CD4-positive, alpha-beta T cell (primary cell): Measurements from ENCODE around the gene HECTD4. TPM values are rescaled to one million over a fixed set of nuclear protein-coding genes. Genes with fewer than 3 reads are reported as not detected.

Source experiments
- ATAC-seq: fragments of 200-7000 bp; cut with Tn5 transposase; one replicate; pipeline ENCODE4 v1.10.0; 2022; ENCODE audit warnings: mild to moderate bottlenecking; ENCODE audit not compliant: poor library complexity
- CTCF ChIA-PET: fragments of 350-600 bp; sonication (Branson Sonifier 250); formaldehyde crosslinking; loops from one replicate; lab custom pipeline; 2021; ENCODE audit warnings: antibody characterized with exemption, inconsistent platforms; lab: Charles Lee
- POLR2A ChIA-PET: fragments of 350-600 bp; sonication (Branson Sonifier 250); formaldehyde crosslinking; loops from one replicate; lab custom pipeline; 2021; ENCODE audit warnings: antibody characterized with exemption, inconsistent platforms; lab: Charles Lee
- DNase-seq, 14 experiments: peaks; one replicate each; pipeline ENCODE4 v3.0.0-alpha.2; 2013 to 2020; ENCODE audit warnings: mixed read lengths in 2 of 14
- H3K27ac ChIP-seq, 2 donors: one replicate each; pipeline versions ENCODE4 v1.5.1 to v1.7.0; 2013; ENCODE audit warnings: low read length in 2 of 2, low read depth in 1 of 2, mild to moderate bottlenecking in 1 of 2
- H3K27me3 ChIP-seq, 2 experiments: 1 replicate in 1 of 2; 2 replicates in 1 of 2; pipeline versions ENCODE4 v1.6.1 to v1.7.0; 2013; ENCODE audit warnings: low read length in 2 of 2, control low read depth in 1 of 2, mild to moderate bottlenecking in 1 of 2, moderate library complexity in 1 of 2; ENCODE audit not compliant: insufficient read depth in 2 of 2, control insufficient read depth in 1 of 2
- H3K36me3 ChIP-seq: one replicate; pipeline ENCODE4 v1.6.1; 2013; ENCODE audit warnings: low read length, control low read depth; ENCODE audit not compliant: insufficient read depth
- H3K4me1 ChIP-seq: one replicate; pipeline ENCODE4 v1.6.1; 2013; ENCODE audit warnings: low read length, control low read depth; ENCODE audit not compliant: insufficient read depth
- H3K4me3 ChIP-seq: one replicate; pipeline ENCODE4 v1.5.1; 2013; ENCODE audit warnings: mild to moderate bottlenecking, low read length, moderate library complexity
- H3K9me3 ChIP-seq, 2 experiments: 1 replicate in 1 of 2; 2 replicates in 1 of 2; pipeline versions ENCODE4 v1.6.1 to v1.7.0; 2013; ENCODE audit warnings: low read length in 2 of 2, mild to moderate bottlenecking in 2 of 2, control low read depth in 1 of 2, moderate library complexity in 1 of 2; ENCODE audit not compliant: control insufficient read depth in 1 of 2, insufficient read depth in 1 of 2
- H3K27ac Mint-ChIP-seq: one replicate; pipeline ENCODE4 v1.8.0; 2020; ENCODE audit warnings: mixed read lengths
- H3K27me3 Mint-ChIP-seq: one replicate; pipeline ENCODE4 v1.8.0; 2021; ENCODE audit warnings: mixed read lengths
- H3K36me3 Mint-ChIP-seq: one replicate; pipeline ENCODE4 v1.8.0; 2021; ENCODE audit warnings: low read depth, mixed read lengths
- H3K4me1 Mint-ChIP-seq: one replicate; pipeline ENCODE4 v1.8.0; 2021; ENCODE audit warnings: low read depth, mixed read lengths
- H3K4me3 Mint-ChIP-seq: one replicate; pipeline ENCODE4 v1.8.0; 2020; ENCODE audit warnings: mild to moderate bottlenecking, mixed read lengths
- H3K9me3 Mint-ChIP-seq: one replicate; pipeline ENCODE4 v1.8.0; 2020; ENCODE audit warnings: mixed read lengths
- intact Hi-C, 2 experiments: fragments of 100-400 bp; cut with DNase I in 1 of 2; cut with micrococcal nuclease in 1 of 2; formaldehyde crosslinking; loops; one replicate each; pipeline versions ENCODE4 v1.15.1 to v1.9.0; 2023 to 2025; cut with DNase I, micrococcal nuclease
- total RNA-seq, 174 experiments: library from RNA in 2 of 174; stranded (reverse) in 2 of 174; gene quantifications; one replicate each; pipeline ENCODE4 v1.2.3 and lab custom pipeline; 2021 to 2026
- TF ChIP-seq, protein P1 (sequence below): fragments of 200-600 bp; IDR thresholded peaks from one replicate; pipeline ENCODE4 v1.8.0; 2022; ENCODE audit warnings: antibody characterized with exemption, mild to moderate bottlenecking

The HECTD4 gene
- total RNA-seq, 2 experiments from 2014 or later, result 40.2 to 43.3 TPM

DNA sequence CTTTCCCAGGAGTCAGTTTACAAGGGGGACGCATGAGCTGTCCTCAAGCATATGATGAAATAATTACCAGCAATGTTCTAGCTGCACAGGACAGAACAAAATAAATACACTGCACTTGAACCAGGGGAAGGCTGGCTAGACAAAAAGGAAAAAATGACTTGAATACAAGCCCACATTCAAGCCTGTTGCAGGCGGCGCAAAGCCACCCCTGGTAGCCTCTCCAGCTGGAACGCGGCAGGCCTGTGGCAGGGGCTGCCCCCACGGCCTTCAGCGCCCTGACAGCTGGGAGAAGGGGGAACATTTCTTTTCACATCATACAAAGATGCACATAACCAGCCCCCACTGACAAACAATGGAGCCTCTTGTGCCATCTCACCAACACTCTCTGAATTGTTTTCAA is 199.7 kb downstream of the HECTD4 start:
- H3K36me3 ChIP-seq, result peaks cover 42% of the 10 kb centered on the region
- no peaks in the 10 kb centered on the region for H3K27me3 ChIP-seq
- ChIA-PET POLR2A (no interaction called here), CTCF (no interaction called here)
- Mint-ChIP-seq H3K27me3 (no peaks in the 10 kb centered on the region), H3K27ac (no peak overlapping the region), H3K4me3 (no peak overlapping the region), H3K4me1 (no peaks in the 10 kb centered on the region), H3K36me3 (peaks cover 55% of the 10 kb centered on the region), H3K9me3 (no peaks in the 10 kb centered on the region)
- no peak overlapping the region for H3K27ac ChIP-seq
- H3K9me3 ChIP-seq, result no peaks in the 10 kb centered on the region
- ATAC-seq (no peak), DNase-seq (no peak)
- no peaks in the 10 kb centered on the region for H3K4me1 ChIP-seq
- TF ChIP-seq, protein P1, sequence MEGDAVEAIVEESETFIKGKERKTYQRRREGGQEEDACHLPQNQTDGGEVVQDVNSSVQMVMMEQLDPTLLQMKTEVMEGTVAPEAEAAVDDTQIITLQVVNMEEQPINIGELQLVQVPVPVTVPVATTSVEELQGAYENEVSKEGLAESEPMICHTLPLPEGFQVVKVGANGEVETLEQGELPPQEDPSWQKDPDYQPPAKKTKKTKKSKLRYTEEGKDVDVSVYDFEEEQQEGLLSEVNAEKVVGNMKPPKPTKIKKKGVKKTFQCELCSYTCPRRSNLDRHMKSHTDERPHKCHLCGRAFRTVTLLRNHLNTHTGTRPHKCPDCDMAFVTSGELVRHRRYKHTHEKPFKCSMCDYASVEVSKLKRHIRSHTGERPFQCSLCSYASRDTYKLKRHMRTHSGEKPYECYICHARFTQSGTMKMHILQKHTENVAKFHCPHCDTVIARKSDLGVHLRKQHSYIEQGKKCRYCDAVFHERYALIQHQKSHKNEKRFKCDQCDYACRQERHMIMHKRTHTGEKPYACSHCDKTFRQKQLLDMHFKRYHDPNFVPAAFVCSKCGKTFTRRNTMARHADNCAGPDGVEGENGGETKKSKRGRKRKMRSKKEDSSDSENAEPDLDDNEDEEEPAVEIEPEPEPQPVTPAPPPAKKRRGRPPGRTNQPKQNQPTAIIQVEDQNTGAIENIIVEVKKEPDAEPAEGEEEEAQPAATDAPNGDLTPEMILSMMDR, result no peak
- intact Hi-C loops, result no loop called here
- no peak overlapping the region for H3K4me3 ChIP-seq

DNA sequence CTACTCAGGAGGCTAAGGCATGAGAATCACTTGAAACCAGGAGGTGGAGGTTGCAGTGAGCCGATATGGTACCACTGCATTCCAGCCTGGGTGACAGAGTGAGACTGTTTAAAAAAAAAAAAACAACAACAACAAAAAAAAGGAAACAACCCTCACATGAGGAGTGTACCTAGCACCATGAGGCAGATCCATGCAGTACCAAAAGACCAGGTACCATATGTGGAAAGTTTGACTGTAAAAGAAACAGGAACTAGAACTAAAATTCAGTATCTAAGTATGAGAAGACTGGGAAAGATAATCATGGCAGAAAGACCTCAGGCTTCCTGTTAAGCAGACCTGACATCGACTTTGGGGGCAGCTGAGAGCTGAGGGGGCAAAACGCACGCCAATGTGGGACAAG is 201.8 kb downstream of the HECTD4 start:
- no peaks in the 10 kb centered on the region for H3K27me3 Mint-ChIP-seq
- H3K4me1 ChIP-seq, result no peaks in the 10 kb centered on the region
- H3K27ac ChIP-seq, result no peak overlapping the region
- intact Hi-C loops, result no loop called here
- TF ChIP-seq, protein P1, result no peak
- H3K4me3 Mint-ChIP-seq, result no peak overlapping the region
- no peaks in the 10 kb centered on the region for H3K4me1 Mint-ChIP-seq
- ChIA-PET CTCF (no interaction called here), POLR2A (no interaction called here)
- H3K36me3 ChIP-seq, result peaks cover 51% of the 10 kb centered on the region
- no peak overlapping the region for H3K4me3 ChIP-seq
- H3K9me3 ChIP-seq, result no peaks in the 10 kb centered on the region
- no peaks in the 10 kb centered on the region for H3K27me3 ChIP-seq
- no peaks in the 10 kb centered on the region for H3K9me3 Mint-ChIP-seq
- ATAC-seq (no peak), DNase-seq (no peak)
- no peak overlapping the region for H3K27ac Mint-ChIP-seq
- peaks cover 65% of the 10 kb centered on the region for H3K36me3 Mint-ChIP-seq

DNA sequence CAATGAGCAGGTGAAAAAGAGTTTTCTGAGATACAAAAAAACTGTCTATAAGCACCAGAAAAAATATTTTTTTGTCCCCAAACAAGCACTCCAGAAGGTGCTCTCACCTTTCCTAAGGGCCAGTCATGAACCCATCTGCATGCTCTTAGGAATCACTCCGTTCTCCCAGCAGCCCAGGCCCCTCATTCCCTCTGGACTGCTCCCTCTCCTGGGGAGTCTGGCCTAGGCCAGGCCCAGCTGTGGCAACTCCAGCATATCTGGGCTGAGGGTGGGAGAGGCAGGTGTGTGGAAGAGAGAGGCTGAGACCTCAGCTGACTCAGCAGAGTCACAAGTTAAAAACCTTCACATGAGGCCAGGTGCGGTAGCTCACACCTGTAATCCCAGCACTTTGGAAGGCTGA is 202.3 kb downstream of the HECTD4 start:
- CTCF ChIA-PET, result no interaction called here
- POLR2A ChIA-PET, result no interaction called here
- intact Hi-C loops, result no loop called here

More for the DNA sequence above, 202.3 kb downstream of the HECTD4 start:
- Histone ChIP-seq H3K36me3 (peaks cover 51% of the 10 kb centered on the region), H3K27me3 (no peaks in the 10 kb centered on the region), H3K4me3 (no peak overlapping the region), H3K4me1 (no peaks in the 10 kb centered on the region), H3K9me3 (no peaks in the 10 kb centered on the region), H3K27ac (no peak overlapping the region)
- DNase-seq (peak in 1 of 14 experiments; percentile 7), ATAC-seq (no peak)
- Mint-ChIP-seq H3K9me3 (no peaks in the 10 kb centered on the region), H3K27ac (no peak overlapping the region), H3K4me1 (no peaks in the 10 kb centered on the region), H3K27me3 (no peaks in the 10 kb centered on the region), H3K36me3 (peaks cover 65% of the 10 kb centered on the region), H3K4me3 (no peak overlapping the region)
- TF ChIP-seq, protein P1, result no peak
